ENCODE data around the gene OR3A3.
"Not testable (repeated sequence)": the region's sequence is repeated elsewhere in the genome, so short reads cannot be mapped to it uniquely, and the experiment has no call there.

The OR3A3 gene

DNA sequence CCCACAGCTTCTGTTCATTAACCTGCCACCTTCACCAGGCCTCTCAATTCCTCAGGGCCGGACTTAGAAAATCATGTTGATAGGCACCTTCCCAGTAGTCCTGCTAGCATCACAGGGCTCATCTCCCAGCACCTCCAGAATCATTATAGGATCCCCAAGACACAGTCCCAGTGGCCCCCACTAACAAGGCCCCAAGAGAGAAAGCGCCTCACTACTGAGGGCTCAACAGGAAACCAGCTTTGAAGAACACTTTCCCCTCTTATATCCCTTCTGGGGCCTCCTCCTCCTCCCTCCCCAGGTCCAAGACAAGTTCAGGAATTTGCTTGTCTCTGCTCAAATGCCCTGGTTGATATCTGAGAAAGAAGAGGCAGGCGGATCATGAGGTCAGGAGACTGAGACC is at the start of gene OR3A3:
Gene OR3A3, plus strand, starts transcription at position 301 of the 400 bp plus-strand sequence.
- no peak for DNase-seq

DNA sequence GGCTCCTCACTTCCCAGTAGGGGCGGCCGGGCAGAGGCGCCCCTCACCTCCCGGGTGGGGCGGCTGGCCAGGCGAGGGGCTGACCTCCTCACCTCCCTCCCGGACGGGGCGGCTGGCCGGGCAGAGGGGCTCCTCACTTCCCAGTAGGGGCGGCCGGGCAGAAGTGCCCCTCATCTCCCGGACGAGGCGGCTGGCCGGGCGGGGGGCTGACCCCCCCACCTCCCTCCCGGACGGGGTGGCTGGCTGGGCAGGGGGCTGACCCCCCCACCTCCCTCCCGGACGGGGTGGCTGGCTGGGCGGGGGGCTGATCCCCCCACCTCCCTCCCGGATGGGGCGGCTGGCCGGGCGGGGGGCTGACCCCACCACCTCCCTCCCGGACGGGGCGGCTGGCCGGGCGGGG is 40.0 kb upstream of the OR3A3 start:
- DNase-seq = not testable (repeated sequence)

GRCh38 chr17:3378321-3378720 is 32.8 kb upstream of the OR3A3 start:
- no peak for DNase-seq

DNA sequence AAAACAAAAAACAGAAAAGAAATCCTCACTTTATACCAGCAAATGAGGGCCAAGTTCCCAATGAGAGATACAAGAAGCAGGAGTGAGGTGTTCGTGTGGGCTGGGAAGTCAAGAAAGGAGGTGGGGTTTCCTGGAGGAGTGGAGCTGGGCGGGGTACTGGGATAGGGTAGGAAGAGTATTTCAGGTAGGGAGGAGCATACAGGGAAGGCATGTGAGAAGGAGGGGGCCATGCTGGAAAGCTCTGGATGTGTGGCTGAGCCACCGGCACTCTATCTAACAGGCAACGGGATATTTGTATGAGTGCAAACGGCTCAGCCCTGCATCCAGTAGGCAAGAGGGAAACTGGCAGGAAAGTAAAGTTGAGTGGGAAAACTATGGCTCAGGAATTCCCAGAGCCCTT is 29.2 kb upstream of the OR3A3 start:
- DNase-seq = no peak

- DNase-seq = no peak
These were observed 25.0 kb upstream of the OR3A3 start, which contains the start of gene OR3A2 for GRCh38 chr17:3385869-3386816. TSS of gene OR3A2 (minus strand) at chr17:3386308.

GRCh38 chr17:3389791-3390190 is 21.4 kb upstream of the OR3A3 start:
- DNase-seq = no peak

GRCh38 chr17:3397801-3398200 is 13.4 kb upstream of the OR3A3 start:
- not testable (repeated sequence) for DNase-seq

- DNase-seq = no peak
These were observed 12.9 kb upstream of the OR3A3 start, which contains the start of gene OR1E1 for GRCh38 chr17:3398310-3398709. TSS of gene OR1E1 (minus strand) at chr17:3398410. CDS start at chr17:3398410, 0 bp downstream.

DNA sequence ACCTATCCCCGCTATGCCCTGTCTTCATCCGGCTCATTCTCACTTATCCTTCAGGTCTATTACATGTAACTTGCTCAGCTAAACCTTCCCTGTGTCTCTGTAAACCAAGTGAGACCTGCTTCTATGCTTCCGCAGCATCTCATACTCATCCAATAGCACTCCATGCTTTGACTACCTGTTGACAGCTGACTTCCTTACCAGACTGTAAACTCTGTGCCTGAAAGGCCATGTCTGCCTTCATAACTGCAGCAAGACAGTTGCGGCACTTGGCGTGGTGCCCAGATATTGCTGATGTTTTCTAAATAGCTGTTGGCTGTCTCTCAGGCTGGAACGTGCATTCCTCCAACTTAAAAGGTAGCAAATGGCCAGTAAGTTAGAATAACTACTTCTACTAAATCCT is 11.1 kb upstream of the OR3A3 start:
- no peak for DNase-seq

DNA sequence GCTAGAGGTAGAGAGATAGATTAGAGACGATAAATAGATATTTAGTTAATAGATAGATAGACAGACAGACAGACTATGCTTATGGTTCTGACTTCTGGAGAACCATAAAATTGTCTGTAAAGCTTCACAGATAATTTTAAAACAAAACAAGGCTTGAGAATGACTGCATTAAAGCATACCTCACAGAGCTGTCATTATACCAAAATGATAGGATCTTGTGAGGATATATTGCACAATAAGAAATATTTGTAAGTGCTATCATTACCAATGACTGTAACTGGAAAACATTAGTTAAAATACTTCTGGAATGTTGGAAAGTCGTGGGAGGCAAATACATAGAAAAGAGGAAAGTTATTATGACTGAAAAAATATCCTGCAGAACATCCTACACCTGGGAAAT is 9.4 kb upstream of the OR3A3 start:
- DNase-seq = no peak

DNA sequence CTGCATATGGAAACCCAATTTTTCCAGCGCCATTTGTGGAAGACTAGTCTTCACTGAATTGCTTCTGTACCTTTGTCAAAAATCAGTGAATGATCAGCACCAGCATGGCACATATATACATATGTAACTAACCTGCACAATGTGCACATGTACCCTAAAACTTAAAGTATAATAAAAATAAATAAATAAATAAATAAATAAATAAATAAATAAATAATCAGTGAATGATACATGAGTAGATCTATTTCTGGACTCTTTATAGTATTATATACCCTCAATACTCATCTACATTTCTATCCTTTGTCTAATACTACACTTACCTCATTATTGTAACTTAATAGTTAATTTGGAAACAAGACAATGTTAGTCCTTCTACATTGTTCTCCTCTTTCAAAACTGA is 7.3 kb upstream of the OR3A3 start:
- not testable (repeated sequence) for DNase-seq

DNA sequence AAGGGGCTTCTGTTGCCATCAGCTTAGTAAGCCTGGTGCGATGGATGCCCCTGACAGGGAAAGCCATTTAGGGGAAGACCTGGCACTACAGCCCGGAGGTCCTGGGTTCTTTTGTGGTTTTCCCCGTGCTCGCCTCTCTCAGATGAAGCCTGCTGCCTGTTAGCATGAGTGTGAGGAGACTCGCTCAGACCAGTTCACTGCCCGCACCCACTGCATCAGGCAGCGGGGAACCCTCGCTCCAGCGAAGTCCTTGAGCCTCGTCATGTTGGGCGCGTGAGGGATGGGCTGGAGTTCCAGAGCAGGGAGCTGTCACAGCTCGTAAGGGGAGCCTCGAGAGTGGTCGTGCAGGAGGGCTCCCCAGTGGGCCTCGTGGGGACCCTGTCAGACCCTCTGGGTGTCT is 1.0 kb downstream of the OR3A3 start:
- not testable (repeated sequence) for DNase-seq

GRCh38 chr17:3415610-3416009 is 4.4 kb downstream of the OR3A3 start:
- DNase-seq = no peak

DNA sequence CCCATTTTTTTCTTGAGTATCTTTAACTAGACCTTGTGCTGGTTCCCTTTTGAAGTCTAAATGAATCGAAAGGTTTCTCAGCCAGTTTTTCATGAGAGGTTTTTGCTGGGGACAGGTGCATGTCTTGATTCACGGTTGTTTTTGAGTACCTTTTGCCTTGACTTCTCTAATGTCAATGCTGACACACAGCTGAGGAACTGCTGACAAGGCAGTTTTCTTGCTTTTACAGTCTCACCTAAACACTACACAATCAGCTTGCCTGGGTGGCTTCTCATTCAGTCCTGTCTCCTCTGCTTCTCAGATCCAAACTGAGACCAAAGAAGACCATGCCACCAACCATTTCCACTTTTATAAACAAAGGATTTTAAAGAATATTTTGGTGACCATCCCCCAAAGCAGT is 7.1 kb downstream of the OR3A3 start:
- no peak for DNase-seq

DNA sequence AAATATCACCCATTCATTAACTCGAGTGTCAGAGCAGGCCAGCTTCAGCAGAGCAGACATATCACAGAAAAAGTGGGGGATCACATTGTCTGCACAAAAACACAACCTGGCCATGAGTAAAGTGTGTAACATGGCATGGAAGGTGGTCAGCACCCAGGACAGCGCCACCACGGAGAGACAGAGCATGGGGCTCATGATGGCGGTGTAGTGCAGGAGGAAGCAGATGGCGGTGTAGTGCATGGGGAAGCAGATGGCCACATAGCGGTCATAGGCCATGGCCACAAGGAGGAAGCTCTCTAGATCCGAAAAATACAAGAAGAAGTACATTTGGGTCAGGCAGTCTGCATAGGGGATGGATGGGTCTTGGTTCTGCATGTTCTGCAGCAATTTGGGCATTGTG is 22.0 kb downstream of the OR3A3 start:
- DNase-seq = not testable (repeated sequence)

DNA sequence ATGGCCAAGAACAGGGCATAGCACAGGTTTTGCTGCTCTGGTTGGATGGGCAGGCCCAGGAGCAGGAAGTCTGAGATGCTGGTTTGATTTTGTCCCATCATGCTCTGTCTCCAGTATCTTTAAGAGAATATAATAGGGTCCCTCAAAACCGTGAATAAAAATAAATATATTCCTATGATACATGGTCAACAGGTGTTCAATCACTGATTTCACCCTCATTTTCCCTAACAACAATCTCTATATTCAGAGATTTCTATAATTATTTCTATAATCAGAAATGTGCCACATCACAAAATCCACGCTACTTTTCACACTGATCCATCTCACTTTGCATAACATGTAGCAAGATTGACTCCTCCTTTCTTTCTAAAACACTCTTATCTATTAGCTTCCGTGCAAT is 22.6 kb downstream of the OR3A3 start, which contains the start of gene OR1E2:
Gene OR1E2, minus strand, starts transcription at position 101 of the 400 bp plus-strand sequence. Its CDS starts 0 bp downstream, at position 101.
- DNase-seq = no peak

DNA sequence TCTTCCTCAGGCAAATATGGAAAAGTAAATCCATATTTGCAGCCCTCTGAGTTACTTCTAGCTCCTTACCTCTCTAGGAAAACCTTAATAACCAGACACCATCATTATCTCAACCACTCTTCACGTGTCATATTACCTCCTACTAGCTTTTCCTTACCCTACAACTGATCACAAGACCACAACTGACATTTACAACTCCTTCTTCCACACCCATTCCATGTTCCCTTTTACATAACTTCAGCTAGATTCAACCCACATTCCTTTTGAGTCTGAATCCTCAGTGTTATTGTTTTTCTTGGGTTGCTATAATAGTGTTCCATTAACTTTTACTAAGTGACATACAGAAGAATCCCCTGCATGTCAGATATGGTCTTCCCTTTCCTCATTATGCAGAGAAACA is 27.2 kb downstream of the OR3A3 start:
- no peak for DNase-seq

GRCh38 chr17:3440451-3440850 is 29.3 kb downstream of the OR3A3 start:
- no peak for DNase-seq

DNA sequence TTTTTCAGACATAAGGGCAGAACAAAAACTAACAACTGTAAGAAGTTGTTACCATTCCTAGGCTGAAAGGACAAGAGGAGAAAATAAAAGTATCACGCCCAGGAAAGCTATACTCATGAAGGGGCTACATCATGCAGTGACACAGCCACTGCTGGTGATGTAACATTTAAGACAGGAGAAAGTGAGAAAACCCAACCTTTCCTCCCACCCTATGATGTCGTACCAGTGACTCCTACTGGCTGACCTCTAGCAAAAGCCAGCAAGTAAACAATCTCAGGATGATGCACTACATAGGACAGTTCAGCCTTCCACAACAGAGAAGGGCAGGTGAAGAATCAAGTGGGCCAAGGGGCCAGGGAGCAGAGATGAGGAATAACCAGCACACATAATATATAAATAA is 36.5 kb downstream of the OR3A3 start:
- DNase-seq = no peak

GRCh38 chr17:3448059-3448665 is 37.0 kb downstream of the OR3A3 start:
- DNase-seq = no peak

- DNase-seq = not testable (repeated sequence)
These were observed 55.2 kb downstream of the OR3A3 start for GRCh38 chr17:3466355-3466754.

DNA sequence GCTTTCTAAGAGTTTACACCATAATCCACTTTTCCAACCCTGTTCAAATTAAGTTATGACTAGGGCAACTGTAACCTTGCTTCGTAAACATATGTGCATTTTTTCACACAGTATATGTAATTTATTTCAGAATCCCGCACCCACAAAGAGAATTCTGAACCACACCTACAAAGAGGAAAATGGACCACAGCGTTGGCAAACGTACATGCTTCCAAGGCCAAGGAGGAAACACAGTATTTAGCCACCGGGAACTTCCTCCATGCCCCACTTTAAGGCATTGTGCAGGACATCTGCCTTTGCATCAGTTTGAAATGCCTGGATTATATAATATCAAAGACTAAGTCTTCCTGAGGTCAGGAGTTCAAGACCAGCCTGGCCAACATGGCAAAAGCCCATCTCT is 58.4 kb downstream of the OR3A3 start:
- no peak for DNase-seq

DNA sequence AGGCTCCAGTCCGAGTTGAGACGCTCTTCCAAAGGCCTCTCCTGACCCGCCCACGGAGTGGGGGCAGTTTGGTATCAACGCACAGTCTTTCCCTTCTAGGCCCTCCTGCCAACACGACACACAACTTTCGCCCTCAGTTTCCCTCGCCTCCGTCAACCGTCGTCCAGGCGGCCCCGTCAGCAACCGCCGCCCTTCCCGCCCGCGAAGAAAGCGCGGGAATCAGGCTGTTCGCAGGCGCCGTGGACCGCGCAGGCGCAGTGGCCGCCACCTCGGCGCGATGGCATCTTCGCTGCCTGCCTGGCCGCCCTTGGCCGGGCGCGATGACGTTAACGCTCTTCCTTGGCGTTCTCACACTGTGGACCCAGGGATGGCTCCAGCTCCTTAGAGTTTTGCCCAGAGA is 60.4 kb downstream of the OR3A3 start, which contains the start of gene SPATA22:
Gene SPATA22, minus strand, starts transcription at position 221 of the 400 bp plus-strand sequence. CDS start 2,494 bp downstream, outside the sequence.
- no peak for DNase-seq

DNA sequence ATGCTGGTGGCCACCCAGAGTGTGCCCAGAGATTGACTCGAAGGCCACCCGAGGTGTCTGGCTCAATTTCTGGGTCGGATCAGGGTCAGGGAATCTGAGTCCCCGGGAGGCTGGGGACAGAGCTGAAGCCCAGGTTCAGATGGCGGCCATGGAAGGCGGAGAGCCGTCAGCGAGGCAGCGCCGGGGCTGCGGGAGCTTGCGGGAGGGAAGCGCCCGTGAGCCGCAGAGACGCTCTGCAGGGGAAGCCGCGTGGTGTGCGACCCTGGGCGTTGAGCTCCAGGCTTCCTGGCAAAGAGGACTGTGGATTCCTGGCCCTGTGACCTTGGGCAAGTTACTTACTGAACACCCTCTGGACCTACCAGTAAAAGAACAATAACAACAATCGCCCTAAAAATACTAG is 61.0 kb downstream of the OR3A3 start:
- DNase-seq = no peak

Data from 8988T (cell line).